ENCODE data around the gene SDHB.
"Not testable (repeated sequence)": the region's sequence is repeated elsewhere in the genome, so short reads cannot be mapped to it uniquely, and the experiment has no call there.

Gene SDHB

GRCh38 chr1:17075470-17076255 lies 21.8 kb upstream of the SDHB start:
- no peak for DNase-seq

- no peak for DNase-seq
Observed at GRCh38 chr1:17071794-17072193, 18.0 kb upstream of the SDHB start.

- no peak for DNase-seq
Observed at GRCh38 chr1:17070163-17070525, 16.3 kb upstream of the SDHB start.

GRCh38 chr1:17069452-17070162 lies 15.8 kb upstream of the SDHB start:
- DNase-seq = no peak

- DNase-seq = no peak
Observed at GRCh38 chr1:17068789-17069188, 15.0 kb upstream of the SDHB start.

GRCh38 chr1:17067465-17068240 lies 13.8 kb upstream of the SDHB start:
- peak in 22 of 58 donors; percentile 5 to 64 (median 34) for DNase-seq

GRCh38 chr1:17067069-17067426 lies 13.2 kb upstream of the SDHB start:
- no peak for DNase-seq

- DNase-seq = peak in 3 of 58 donors; percentile 16 to 40 (median 34)
Observed at GRCh38 chr1:17066361-17067068, 12.7 kb upstream of the SDHB start.

GRCh38 chr1:17065666-17066065 lies 11.8 kb upstream of the SDHB start:
- DNase-seq = no peak

- DNase-seq = not testable (repeated sequence)
Observed at GRCh38 chr1:17062751-17063150, 8.9 kb upstream of the SDHB start.

- DNase-seq = no peak
Observed at GRCh38 chr1:17061892-17062291, 8.1 kb upstream of the SDHB start.

GRCh38 chr1:17061486-17061885 lies 7.7 kb upstream of the SDHB start:
- no peak for DNase-seq

- peak in 2 of 58 donors; percentile 18 to 57 for DNase-seq
Observed at GRCh38 chr1:17060306-17060749, 6.5 kb upstream of the SDHB start.

- DNase-seq = peak in 54 of 58 donors; percentile 21 to 85 (median 62)
Observed at GRCh38 chr1:17059391-17060305, 5.8 kb upstream of the SDHB start.

- no peak for DNase-seq
Observed at GRCh38 chr1:17056551-17056950, 2.7 kb upstream of the SDHB start.

- DNase-seq = no peak
Observed at GRCh38 chr1:17055801-17056200, 2.0 kb upstream of the SDHB start.

- DNase-seq = no peak
Observed at GRCh38 chr1:17053086-17053684, 647 bp downstream of the SDHB start.

GRCh38 chr1:17052641-17053040 lies 1.2 kb downstream of the SDHB start:
- DNase-seq = no peak

GRCh38 chr1:17052038-17052437 lies 1.8 kb downstream of the SDHB start:
- no peak for DNase-seq

- no peak for DNase-seq
Observed at GRCh38 chr1:17047924-17048323, 5.9 kb downstream of the SDHB start.
